ENCODE measurements around the gene FAM174C.
A peak's percentile ranks its signal among the peaks of the same experiment; 100 is the strongest.

The FAM174C gene

DNA sequence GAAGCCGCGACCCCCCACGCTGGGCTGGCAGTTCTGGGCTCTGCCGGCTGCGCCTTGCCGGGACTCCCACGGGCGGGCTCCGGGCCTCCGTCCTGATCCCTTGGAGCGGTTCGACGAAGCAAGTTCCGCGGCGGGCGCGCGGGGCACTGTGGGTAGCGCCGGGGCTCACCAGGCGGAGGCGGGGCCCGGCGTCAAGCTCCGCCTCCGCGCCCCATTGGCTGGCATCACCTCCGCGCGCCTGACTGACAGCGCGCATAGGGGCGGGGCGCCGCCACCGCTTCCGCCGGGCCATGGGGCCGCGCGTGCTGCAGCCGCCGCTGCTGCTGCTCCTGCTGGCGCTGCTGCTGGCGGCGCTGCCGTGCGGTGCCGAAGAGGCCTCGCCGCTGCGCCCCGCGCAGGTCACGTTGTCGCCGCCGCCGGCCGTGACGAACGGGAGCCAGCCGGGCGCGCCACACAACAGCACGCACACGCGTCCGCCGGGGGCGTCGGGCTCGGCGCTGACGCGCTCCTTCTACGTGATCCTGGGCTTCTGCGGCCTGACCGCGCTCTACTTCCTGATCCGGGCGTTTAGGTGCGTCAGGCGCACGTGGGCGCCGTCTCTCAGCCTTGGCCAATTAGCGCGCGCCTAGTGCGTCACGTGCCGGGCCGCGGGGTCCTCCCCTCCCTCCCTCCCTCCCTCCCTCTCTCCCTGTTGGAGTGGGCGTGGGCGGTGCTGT lies at the start of gene FAM174C:
FAM174C (plus strand) TSS at position 271 of the 716 bp plus-strand sequence; CDS start at position 291, 20 bp downstream.
- peak; percentile 98 for DNase-seq

GRCh38 chr19:1226227-1226518 lies 49.2 kb upstream of the FAM174C start:
- no peak for DNase-seq

DNA sequence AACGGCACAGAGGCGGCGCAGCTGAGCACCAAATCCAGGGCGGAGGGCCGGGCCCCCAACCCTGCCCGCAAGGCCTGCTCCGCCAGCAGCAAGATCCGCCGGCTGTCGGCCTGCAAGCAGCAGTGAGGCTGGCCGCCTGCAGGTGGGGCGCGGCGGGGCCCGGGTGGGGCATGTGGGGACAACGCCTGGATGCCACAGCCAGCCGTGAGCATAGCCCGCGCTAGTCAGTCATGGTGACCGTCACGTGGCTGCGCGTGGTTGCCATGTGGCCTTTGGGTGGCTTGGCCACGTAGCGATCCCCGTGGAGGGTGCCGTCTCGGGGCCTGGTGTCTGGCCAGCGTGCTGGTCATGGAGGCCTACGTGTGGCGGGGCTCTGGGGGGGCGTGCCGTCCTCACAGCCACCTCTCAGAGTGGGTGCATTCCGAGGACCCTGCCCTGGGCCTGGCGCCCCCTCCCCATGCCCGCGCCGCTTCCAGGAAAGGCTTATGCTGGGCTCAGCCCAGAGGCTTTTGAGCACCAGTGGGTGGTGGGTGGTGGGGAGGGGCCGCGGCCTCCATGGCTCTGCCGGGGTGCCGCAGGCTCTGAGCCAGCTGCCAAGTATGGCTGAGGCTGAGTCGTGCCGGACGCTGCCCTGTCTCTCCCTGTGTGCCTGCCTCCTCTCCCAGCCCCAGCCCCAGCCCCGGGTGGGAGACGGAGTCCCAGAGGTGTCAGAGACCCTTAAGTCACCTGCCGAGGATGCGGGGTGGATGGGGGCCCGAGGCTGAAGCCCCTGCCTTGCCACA lies 48.6 kb upstream of the FAM174C start:
- no peak for DNase-seq

DNA sequence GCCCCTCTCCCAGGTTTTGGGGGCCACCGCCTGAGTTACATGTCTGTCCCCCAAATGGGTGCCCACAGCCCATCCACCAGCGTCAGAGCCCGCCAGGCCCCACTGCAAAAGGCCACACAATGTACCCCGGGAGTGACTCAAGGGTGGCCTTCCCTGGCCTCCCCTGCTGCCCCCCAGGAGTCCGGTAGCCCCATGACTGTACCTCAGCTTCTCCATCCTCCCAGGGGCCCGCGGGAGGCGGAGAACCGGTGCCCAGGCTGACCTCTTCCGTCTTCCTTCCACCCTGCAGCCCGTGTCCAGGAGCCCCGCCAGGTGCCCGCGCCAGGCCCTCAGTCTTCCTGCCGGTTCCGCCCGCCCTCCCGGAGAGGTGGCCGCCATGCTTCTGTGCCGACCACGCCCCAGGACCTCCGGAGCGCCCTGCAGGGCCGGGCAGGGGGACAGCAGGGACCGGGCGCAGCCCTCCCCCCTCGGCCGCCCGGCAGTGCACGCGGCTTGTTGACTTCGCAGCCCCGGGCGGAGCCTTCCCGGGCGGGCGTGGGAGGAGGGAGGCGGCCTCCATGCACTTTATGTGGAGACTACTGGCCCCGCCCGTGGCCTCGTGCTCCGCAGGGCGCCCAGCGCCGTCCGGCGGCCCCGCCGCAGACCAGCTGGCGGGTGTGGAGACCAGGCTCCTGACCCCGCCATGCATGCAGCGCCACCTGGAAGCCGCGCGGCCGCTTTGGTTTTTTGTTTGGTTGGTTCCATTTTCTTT lies 47.9 kb upstream of the FAM174C start:
- no peak for DNase-seq

DNA sequence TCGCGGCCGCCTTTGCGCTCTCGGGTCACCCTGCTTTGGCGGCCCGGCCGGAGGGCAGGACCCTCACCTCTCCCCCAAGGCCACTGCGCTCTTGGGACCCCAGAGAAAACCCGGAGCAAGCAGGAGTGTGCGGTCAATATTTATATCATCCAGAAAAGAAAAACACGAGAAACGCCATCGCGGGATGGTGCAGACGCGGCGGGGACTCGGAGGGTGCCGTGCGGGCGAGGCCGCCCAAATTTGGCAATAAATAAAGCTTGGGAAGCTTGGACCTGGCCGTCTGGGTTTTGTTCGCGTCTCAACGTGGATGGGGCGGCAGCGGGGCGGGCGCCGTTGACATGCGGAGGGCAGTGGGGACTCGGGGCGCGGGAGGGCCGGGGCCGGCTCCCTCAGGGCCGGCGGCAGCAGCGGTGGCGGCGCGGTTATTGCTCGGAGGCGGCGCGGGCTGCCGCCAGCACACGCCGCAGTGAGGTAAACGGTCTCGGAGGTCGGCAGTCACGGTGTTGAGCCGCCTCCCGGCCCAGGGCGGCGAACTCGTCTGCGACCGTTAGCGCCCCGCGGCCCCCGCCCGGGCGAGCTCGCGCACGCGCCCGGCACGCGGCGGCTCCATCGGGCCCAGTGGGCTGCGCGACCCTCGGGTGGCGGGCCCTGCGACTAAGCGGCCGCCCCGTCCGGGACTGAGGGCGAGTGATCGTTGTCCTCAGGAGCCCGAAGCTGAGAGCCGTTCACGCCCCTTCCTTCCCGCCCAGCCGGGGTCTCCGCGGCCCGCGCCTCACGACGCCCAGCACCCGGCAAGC lies 47.0 kb upstream of the FAM174C start:
- no peak for DNase-seq

- no peak for DNase-seq
Measured at GRCh38 chr19:1229056-1229923, 46.0 kb upstream of the FAM174C start.

- DNase-seq = no peak
Measured at GRCh38 chr19:1229924-1230782, 45.2 kb upstream of the FAM174C start.

DNA sequence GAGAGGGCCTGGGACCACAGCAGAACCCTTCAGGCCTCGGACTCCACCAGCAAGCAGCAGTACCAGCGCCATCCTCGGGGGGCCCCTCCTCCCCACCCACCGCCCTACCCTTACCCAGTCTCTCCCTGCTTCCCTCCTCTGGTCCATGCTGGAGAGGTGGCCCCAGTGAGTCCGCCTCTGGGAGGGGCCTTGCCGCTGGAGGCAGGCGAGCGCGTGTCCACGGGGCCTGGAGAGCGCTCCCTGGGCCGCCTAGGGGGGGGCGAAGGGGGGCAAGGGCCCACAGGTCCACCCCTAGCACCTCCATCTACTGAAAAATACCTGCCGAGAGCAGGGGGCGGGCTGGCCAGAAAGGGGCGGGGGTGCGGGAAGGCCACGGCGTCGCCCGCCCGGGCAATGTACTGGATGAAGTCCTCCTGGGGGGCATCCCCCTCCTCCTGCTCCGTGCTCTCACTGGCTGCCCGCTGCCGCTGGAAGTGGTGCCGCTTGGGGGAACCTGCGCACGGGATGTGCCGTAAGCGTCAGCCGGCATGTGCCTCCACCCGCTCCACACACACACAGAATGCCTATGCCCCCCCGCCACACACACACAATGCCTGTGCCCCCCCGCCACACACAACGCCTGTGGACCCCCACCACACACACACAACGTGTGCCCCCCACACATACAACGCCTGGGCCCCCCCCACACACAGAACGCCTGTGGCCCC lies 44.4 kb upstream of the FAM174C start:
- DNase-seq = no peak

DNA sequence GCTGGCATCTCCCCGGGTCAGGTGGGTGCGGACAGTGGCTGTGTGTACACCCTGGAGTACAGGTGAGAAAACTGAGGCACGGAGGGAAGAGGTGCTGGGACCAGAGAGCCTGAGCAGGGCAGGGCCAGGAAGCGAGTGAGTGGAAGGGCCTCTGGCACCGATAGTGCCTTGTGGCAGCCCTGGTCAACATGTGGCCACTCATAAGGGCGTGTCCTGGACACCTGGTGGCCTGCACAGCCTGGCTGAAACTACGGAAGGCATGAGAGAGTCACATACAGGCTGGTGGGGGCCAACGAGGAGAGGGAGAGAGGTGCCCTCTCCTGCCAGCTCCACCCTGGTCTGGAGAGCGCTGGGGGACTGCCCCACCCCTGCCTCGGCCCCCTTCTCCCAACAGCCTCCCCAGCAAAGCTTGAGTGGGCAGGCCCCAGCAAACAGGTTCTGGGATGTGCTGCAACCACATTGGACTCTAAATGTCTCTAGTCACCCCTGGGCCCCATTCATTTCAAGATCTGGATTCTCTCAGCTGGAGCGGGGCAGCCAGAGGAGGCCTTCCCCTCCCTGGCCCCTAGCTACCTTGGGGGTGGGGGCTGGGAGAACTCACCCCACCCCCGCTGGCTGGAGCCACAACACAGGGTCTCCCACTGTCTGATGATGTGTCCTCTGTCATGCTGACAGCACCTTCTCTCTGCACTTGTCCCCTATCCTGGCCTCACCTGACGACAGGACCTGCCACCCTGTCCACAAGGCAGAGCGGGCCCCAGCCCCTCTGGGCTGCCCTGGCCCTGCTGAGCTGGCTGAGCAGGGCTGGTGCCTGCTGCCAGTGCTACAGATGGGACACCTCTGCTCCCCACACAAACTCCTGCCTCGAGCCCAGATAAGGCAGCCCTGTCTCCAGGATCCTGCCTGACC lies 43.3 kb upstream of the FAM174C start:
- no peak for DNase-seq

- DNase-seq = no peak
Measured at GRCh38 chr19:1232652-1233072, 42.7 kb upstream of the FAM174C start.

DNA sequence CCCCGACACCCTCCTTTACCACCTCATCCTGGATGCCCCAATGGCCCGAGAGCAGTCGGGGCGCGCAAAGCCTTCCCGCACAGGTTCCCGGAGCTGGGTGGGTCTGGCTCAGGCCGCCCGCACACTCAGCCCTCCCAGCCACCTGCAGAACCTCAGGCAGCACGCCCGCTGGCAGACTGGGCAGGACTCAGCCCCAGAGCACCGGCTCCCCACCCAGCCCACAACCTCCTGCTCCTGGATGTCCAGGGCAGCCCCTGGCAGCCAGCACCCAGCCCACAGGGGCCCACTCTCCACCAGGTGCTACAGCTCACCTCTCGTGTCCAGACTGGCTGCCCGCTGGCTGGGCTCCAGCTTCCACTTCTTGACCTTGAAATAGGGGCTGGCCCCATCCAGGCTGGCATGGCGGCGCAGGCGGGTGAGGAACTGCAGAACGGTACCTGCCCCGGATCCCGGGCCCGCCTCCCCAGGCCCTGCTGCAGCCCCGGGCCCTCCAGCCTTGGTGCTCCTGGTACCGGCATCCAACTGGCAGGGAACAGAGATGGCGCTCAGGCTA lies 42.1 kb upstream of the FAM174C start:
- no peak for DNase-seq

DNA sequence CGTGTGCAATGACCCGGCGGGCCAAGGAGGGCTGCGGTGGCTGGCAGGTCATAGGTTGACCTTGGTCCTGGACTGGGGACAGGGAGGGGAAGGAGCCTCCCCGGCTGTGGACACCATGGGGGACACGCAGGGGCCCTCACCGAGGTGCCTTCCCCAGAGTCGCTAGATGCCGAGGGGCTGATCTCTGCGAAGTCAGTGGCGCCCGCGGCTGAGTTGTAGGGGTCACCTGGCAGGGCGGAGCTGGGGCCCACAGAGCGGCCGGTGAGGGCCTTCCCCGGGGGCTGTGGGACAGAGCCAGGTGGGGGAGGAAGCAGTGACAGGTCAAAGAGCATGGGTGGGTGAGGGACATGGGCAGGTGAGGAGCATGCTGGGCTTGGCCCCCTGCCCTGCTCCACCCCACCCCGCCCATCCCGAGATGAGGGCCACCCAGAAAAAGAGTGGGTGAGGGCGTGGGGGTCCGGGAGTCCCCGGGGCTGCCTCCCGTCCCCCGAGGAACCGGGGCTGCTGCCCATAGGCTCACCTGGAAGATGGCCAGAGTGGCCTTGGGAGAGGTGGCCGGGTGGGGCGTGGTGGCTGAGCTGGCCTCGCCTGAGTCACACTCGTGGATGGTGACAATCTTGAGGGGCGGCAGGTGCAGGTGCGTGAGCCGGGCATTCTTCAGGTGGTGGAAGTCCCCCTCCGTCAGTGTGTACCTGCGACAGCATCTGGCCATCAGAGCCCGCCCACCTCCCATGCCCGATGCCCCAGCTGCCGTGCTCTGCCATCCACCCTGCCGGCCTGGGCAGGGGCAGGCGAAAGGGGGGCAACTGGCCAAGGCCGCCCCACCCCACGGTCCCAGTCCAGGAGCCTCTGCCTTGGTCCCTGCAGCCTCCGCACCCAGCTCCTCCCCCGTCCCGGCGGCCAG lies 41.0 kb upstream of the FAM174C start:
- DNase-seq = no peak

DNA sequence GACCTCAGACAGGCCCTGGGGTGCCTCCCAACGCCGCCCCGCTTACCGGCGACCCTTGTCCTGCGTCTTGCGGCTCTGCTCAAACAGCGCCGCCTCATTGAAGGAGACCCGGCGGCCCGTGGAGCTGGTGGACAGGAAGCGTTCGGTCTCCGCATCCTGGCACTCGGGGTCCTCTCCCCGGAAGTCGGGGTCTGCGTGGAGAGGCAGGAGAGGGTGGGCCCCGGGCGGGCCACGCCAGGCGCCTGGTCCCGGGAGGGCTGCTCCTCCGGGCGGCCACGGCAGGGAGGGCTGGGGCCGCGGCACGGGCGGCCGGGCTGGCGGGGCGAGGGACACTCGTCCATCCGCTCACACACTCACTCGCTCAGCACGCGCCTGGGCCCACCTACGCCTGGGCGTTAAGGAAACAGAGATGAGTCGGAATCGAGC lies 40.4 kb upstream of the FAM174C start:
- no peak for DNase-seq

- DNase-seq = no peak
Measured at GRCh38 chr19:1235625-1236538, 39.4 kb upstream of the FAM174C start.

- peak; percentile 41 for DNase-seq
Measured at GRCh38 chr19:1236576-1236975, 38.8 kb upstream of the FAM174C start.

DNA sequence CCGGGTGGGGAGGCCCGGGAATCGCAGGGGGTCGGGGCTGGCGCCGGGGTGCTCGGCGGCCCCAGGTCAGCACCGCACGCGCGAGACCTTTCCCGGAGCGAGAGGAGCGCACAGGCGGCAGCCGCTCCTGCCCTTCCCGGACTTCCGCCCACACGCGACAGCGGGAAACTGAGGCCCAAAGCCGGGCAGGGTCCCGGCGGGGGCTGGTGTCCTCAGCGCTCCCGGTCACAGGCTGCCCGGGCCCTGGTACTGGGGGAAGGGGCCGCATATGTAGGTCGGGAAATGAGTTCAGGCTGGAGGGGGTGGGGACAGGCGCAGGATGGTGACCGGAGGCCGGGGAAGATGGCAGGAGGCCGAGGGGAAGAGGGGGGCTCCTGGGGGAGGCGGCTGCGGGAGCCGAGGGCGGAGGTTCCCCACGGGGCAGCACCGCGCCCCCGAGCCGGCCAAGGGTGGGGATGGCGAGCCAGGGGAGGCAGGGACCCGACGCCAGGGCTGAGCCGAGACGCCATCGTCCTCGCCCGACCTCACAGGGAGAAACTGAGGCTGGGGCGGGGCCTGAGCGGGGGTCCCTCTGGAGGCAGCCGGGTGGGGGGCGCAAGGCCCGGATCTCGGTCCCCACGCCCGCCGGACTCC lies 38.2 kb upstream of the FAM174C start:
- no peak for DNase-seq
